Activated T-cell treated with anti-CD3 and anti-CD28 coated beads, Interleukin-2, amount 50 U/mL, for 4 hours (primary cell): ENCODE data around the gene KIAA1671. TPM values are rescaled to one million over a fixed set of nuclear protein-coding genes. Genes with fewer than 3 reads are reported as not detected.

Source experiments
- ATAC-seq, 2 donors: fragments of 200-7000 bp; cut with Tn5 transposase; one replicate each; pipeline ENCODE4 v1.10.0; 2021
- DNase-seq: peaks from one replicate; pipeline ENCODE4 v3.0.0-alpha.2; 2020
- H3K27me3 Mint-ChIP-seq: one replicate; pipeline ENCODE4 v1.8.0; 2021; ENCODE audit warnings: low read depth, mixed read lengths
- H3K36me3 Mint-ChIP-seq: one replicate; pipeline ENCODE4 v1.8.0; 2022; ENCODE audit warnings: mixed read lengths; ENCODE audit not compliant: insufficient read depth
- H3K4me1 Mint-ChIP-seq: one replicate; pipeline ENCODE4 v1.8.0; 2021; ENCODE audit warnings: low read depth, mixed read lengths
- H3K4me3 Mint-ChIP-seq: one replicate; pipeline ENCODE4 v1.8.0; 2021; ENCODE audit warnings: mild to moderate bottlenecking, moderate library complexity, mixed read lengths
- H3K9me3 Mint-ChIP-seq: one replicate; pipeline ENCODE4 v1.8.0; 2021; ENCODE audit warnings: mixed read lengths
- total RNA-seq, 3 donors: library from RNA; stranded (reverse); gene quantifications; one replicate each; pipeline ENCODE4 v1.2.1, GENCODE V29; 2021

KIAA1671 gene
- total RNA-seq, 3 donors from 2014 or later, result 4.0 to 9.7 (median 7.3) TPM

DNA sequence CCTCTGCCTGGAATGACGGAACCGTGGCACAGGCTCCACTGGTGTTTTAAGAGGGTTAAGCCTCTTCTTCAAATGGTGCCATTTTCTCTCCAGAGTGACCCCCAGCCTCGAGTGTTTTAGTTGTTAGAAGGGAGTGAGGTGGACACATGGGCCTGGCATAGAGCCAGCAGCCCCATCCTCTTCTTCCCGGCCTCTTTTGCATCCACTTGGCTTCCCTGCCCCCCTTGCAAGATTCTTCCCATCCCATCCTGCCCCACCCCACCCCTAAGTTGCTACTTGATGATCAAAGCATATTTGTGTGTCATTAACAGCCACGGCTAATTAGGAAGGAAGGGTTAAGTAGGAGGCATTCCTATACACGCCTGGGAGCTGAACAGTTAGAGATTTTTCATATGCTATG is 174.8 kb downstream of the KIAA1671 start:
- Mint-ChIP-seq H3K27me3 (no peaks in the 10 kb centered on the region), H3K4me1 (no peaks in the 10 kb centered on the region), H3K4me3 (no peak overlapping the region), H3K36me3 (no peaks in the 10 kb centered on the region), H3K9me3 (no peaks in the 10 kb centered on the region)
- DNase-seq, result no peak
- ATAC-seq, result no peak

DNA sequence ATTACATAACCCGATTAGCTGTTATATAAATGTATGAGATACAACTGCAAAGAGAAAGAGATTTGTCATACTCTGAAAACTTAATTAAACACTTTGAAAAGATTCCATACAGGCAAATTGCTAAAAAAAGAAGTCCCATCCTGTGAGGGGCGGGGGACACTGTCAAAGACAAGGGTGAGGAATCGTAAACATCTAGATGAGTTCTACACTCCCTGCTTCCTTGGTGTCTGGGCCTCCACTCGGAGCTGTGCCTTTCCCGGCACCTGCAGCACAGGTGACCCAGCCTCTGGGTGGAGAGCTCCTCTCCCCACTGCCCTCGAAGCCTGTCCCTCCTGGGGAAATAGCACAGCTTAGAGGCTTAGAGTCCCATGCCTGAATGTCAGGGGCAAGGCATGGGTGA is 177.9 kb downstream of the KIAA1671 start:
- no peak for ATAC-seq
- Mint-ChIP-seq H3K4me3 (no peak overlapping the region), H3K4me1 (no peaks in the 10 kb centered on the region), H3K27me3 (no peaks in the 10 kb centered on the region), H3K9me3 (no peaks in the 10 kb centered on the region), H3K36me3 (no peaks in the 10 kb centered on the region)
- no peak for DNase-seq

DNA sequence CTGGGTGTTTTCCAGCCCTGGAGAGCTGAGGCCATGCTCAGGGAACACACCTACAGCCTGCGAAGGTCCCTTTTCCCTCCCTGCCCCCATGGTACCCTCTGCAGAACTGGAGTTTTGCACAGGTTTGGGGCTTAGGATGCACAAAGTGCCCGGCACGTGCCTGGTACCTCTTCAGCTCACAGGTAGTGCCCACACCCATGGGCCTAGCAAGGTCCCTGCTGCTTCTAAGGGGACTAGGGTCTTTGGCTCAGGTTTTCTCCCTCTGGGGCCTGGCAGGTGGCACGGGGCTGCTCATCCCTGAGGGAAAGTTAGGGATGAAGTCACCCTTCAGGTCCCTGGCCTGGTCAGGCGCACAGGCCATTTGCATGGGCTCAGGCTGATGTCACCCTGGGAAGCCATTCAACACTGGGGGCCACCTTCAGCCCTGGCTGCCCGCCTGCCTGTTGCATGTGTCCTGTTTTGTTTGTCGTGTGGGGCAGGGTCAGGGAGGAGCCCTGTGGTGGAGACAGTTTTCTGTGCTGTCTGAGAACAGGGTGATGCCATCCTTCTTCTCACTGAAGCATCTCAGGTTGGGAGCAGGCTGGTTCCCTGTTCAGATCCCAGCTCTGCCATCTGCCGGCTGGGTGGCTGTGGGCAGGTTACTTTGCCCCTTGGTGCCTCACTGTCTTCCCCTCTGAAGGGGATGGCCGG is 178.8 kb downstream of the KIAA1671 start:
- no peaks in the 10 kb centered on the region for H3K27me3 Mint-ChIP-seq
- ATAC-seq (no peak), DNase-seq (no peak)
- H3K36me3 Mint-ChIP-seq, result no peaks in the 10 kb centered on the region
- no peak overlapping the region for H3K4me3 Mint-ChIP-seq
- H3K9me3 Mint-ChIP-seq, result no peaks in the 10 kb centered on the region
- H3K4me1 Mint-ChIP-seq, result no peaks in the 10 kb centered on the region

DNA sequence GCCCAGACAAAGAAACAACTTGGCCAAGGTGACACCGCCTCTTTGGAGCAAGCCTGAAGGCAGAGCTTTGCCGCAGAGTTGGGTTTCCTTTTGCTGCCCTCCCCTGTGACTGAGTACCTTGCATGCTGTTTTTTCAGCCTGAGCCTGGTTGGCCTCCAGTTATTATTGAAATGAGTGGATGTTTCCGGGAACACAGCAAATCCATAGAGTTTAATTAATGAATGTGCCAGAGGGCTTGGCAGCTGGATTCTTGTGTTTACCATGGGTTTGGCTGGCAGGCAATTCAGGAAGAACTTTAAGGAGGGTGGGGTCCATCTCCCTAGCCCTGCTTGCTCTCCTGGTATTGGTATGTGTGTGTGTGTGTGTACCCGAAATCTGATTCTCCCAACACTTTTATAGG is 181.5 kb downstream of the KIAA1671 start:
- H3K9me3 Mint-ChIP-seq, result peaks cover 4% of the 10 kb centered on the region
- ATAC-seq (no peak), DNase-seq (no peak)
- no peak overlapping the region for H3K4me3 Mint-ChIP-seq
- peaks cover 6% of the 10 kb centered on the region for H3K36me3 Mint-ChIP-seq
- no peaks in the 10 kb centered on the region for H3K4me1 Mint-ChIP-seq
- no peaks in the 10 kb centered on the region for H3K27me3 Mint-ChIP-seq

DNA sequence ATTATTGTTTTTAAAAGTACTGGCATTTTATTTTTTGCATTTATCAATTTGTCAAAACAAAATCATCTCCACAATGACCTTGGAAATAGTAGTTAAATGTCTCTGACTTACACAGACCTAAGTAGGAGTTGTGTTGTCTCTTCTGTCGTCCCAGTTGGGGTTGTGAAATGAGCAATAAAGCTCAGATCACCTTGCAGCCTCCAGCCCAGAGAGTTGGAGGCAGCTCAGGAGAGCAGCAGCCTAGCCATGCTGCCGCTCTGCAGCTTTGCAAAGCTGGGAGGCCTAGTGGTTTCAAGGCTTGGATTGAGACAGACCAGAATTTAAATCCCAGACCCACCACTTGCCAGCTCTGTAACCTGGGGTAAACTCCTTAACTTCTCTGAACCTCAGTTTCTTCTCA is 181.9 kb downstream of the KIAA1671 start:
- Mint-ChIP-seq H3K36me3 (peaks cover 6% of the 10 kb centered on the region), H3K4me1 (no peaks in the 10 kb centered on the region), H3K27me3 (no peaks in the 10 kb centered on the region), H3K9me3 (peaks cover 4% of the 10 kb centered on the region), H3K4me3 (no peak overlapping the region)
- ATAC-seq (no peak), DNase-seq (no peak)

DNA sequence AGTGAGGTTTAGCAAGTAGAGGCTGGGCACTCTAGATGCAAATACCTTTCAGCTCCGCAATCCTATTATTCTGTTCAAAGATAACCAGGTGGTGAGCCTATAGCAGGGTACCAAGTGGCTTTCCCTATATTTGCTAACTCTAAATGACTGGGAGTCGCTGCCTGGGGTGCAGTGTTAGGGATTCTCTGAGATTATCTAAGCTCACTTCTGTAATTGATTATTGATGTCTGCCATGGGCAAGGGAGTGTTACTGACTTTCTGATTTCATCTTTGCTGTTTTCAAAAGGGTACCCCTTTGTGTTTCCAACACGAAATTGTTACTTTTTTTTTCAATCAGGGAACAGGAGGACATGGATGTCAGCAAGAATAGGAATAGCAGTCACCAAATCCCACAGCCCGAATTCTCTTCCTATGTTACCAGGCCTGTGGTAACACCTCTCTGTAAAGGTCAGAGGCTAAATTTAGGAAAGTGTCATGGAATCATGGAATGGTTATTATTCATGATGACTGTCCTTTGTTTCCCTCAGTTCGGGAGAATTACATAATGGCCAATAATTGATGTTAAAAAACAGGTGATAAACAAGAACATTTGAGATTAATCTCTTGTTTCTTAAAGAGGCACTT is 184.5 kb downstream of the KIAA1671 start:
- DNase-seq, result no peak
- ATAC-seq, result no peak
- Mint-ChIP-seq H3K4me3 (no peak overlapping the region), H3K27me3 (no peaks in the 10 kb centered on the region), H3K36me3 (peaks cover 6% of the 10 kb centered on the region), H3K4me1 (no peaks in the 10 kb centered on the region), H3K9me3 (peaks cover 4% of the 10 kb centered on the region)

DNA sequence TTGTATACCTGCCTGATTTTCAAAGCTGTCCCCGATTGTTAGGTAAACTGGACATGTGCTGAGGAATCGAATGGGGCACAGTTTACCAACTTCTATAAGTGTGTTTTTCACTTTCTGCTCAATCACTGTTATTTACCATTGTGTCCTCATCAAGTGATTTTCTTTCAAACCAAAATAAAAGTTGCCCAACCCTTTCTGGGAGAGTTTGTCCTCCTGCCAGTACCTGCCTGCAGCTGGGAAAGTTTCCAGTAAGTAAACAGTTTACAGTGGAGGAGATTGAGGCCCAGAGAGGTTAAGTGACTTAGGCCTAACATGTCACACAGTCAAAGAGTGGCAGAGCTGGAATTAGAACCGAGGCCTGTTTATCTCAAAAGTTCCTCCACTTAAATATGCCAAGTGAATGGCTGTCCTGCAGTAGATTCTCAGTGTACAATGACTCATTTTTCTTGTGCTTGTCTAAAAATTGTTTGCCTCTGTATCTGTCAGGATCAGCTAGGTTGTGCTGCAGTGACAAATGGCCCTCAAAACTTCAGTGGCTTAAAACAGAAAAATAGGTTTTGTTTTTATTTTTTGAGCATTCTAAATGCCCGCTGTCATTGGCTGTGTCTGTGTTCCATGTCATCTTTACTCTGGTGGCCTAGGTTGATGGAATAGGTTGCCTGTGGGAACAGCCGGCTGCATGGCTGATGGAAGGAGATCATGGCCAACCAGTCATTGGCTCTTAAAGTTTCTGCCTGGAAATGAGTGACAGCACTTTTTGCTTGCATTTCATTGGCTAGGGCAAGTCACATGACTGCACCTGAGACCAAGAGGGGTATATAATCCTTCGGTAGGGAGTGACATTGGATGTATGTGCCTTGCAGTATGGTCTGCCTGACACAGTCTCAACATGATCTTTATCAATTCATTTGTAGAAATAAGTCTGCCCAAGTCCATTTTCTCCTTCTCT is 185.3 kb downstream of the KIAA1671 start:
- Mint-ChIP-seq H3K4me3 (no peak overlapping the region), H3K36me3 (peaks cover 6% of the 10 kb centered on the region)
- no peak for ATAC-seq

DNA sequence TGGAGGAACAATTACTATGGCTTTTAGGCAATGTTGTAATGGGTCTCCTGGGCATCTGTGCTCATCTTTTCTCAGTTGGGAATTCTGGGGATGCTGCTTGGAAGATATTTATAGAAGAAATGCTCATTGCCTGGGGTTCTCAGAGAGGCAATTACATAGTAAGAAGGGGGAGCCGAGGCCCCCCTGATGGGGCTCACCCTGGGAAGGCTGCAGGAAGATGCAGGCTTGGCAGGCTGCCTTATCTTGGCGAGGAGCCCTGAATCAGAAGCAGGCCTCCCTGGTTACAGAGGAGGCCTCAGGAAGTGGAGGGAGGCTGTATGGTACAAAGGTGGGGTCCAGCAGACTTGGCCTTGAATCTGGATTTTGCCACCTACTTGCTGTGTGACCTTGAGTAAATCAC is 186.5 kb downstream of the KIAA1671 start:
- H3K36me3 Mint-ChIP-seq, result peaks cover 6% of the 10 kb centered on the region
- H3K9me3 Mint-ChIP-seq, result peaks cover 4% of the 10 kb centered on the region
- no peak for DNase-seq
- H3K4me1 Mint-ChIP-seq, result no peaks in the 10 kb centered on the region
- H3K27me3 Mint-ChIP-seq, result no peaks in the 10 kb centered on the region
- ATAC-seq, result no peak
- H3K4me3 Mint-ChIP-seq, result no peak overlapping the region

More for the DNA sequence above, 185.3 kb downstream of the KIAA1671 start:
- no peak for DNase-seq
- no peaks in the 10 kb centered on the region for H3K27me3 Mint-ChIP-seq
- peaks cover 4% of the 10 kb centered on the region for H3K9me3 Mint-ChIP-seq
- no peaks in the 10 kb centered on the region for H3K4me1 Mint-ChIP-seq

DNA sequence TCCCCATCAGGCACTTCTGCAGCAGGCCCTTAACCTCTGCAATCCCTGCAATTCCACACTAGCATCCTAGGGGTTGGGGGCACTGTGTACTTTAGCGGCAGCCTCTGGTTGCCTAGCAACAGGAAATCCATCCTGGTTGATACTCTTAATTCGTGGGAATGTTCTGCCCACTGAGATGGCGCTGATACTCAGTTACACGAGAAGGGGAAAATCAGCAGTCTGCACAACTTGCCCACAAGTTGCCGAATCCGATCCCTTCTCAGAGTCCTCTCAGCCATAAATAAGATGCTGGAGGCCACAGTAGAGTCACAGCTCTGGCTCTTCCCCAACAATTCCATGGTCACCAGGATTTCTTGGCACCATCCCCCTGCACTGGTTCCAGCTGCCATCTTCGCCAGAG is 189.6 kb downstream of the KIAA1671 start:
- Mint-ChIP-seq H3K36me3 (peaks cover 4% of the 10 kb centered on the region), H3K9me3 (peaks cover 4% of the 10 kb centered on the region), H3K4me1 (no peaks in the 10 kb centered on the region), H3K27me3 (no peaks in the 10 kb centered on the region), H3K4me3 (no peak overlapping the region)
- ATAC-seq (no peak), DNase-seq (no peak)

DNA sequence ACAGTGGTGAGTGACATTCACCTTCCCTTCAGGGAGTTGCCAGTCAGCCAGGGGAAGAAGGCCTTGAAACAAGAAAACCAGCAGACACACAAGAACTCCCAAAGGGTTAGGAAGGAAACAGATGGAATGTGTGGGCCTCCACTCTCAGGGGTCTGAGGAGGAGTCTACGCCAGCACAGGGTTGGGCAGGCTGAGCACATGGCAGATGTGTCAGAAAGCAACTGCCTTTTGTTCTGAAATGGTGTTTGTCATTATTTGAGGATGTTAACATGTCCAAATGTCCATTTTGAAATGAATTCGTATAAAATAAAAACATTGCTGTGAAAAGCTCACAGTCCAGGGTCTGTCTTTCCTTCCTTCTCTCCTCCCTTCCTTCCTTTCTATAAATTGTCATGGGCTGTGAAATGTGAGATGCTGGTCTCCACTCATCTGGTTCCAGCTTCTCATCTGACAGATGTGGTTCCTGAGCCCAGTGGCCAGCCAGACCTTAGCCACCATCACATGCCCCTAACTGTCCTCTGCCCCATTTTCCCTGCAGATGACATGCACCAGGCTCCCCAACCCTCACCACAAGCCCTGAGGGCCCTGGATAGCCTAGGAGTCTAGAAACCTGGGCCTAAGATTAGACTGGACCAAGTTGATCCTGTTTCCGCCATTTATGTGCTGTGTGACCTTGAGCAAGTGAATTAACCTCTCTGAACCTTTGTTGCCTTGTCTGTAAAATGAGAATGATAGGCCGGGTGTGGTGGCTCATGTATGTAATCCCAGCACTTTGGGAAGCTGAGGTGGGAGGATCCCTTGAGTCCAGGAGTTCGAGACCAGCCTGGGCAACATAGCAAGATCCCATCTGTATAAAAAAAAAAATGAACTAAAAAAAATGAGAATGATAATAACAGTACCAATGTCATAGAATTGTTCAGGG is 190.9 kb downstream of the KIAA1671 start:
- Mint-ChIP-seq H3K27me3 (no peaks in the 10 kb centered on the region), H3K4me1 (no peaks in the 10 kb centered on the region), H3K36me3 (no peaks in the 10 kb centered on the region), H3K9me3 (no peaks in the 10 kb centered on the region), H3K4me3 (no peak overlapping the region)
- ATAC-seq (no peak), DNase-seq (no peak)

DNA sequence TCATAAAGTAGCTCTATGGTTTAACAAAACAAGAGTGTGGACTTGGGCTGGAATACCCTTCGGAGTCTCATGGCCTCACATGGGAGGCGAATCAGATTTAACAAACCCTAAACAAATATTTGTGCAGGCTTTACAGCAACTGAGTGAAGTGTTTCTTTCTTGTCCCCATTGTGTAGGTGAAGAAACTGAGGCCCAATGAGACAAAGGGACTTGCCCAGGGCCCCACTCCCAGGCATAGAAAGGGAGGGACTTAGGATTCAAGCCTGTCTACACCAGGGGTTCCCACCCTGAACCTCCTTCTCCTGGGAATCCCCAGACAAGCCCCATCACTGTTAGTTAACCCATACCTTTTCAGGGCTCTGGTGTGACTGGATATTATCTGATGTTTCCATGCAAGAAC is 192.0 kb downstream of the KIAA1671 start:
- H3K4me1 Mint-ChIP-seq, result no peaks in the 10 kb centered on the region
- no peak overlapping the region for H3K4me3 Mint-ChIP-seq
- no peaks in the 10 kb centered on the region for H3K36me3 Mint-ChIP-seq
- no peak for ATAC-seq
- H3K9me3 Mint-ChIP-seq, result no peaks in the 10 kb centered on the region
- DNase-seq, result no peak
- H3K27me3 Mint-ChIP-seq, result no peaks in the 10 kb centered on the region

DNA sequence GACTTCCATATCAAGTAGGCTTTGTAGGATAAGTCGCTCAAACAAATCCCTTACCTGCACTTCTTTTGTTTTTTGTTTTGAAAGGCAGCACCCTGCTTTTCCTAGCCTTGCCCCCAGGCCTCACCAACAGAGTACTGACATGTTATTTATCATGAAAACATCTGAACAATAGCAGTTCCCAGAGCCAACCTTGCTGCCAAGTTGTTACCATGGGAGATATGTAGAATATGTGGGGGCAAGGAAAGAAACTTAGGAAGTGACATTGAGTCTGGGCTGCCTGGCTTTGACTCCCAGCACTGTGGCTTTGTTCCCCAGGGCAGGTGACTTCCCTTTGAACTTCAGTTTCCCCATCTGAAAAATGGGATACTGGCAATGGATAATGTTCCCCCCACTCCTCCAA is 193.8 kb downstream of the KIAA1671 start:
- ATAC-seq, result no peak

DNA sequence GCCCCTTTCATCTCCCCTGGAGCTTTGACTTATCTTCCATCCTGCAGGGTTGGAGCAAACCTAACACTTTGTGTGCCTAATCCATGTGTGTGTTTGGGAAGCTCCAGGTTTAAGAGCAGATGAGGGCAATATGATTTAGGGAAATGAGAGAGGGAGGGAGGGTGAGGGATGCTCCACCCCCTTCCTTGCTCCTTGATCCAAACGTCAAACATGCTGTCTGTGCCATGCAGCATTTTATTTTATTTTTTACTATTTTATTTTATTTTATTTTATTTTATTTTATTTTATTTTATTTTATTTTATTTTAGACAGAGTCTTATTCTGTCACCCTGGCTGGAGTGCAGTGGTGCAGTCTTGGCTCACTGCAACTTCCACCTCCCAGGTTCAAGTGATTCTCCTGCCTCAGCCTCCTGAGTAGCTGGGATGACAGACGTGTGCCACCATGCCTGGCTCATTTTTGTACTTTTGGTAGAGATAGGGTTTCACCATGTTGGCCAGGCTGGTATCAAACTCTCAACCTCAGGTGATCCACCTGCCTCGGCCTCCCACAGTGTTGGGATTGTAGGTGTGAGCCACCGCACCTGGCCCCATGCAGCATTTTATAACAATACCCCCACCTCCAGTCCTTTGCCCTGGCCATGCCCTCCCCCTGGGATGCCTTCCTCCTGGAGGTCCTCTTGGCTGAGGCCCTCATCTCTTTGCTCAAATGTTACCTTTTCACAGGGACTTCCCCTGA is 194.6 kb downstream of the KIAA1671 start:
- Mint-ChIP-seq H3K4me3 (no peak overlapping the region), H3K27me3 (no peaks in the 10 kb centered on the region), H3K4me1 (no peaks in the 10 kb centered on the region), H3K36me3 (no peaks in the 10 kb centered on the region), H3K9me3 (no peaks in the 10 kb centered on the region)
- ATAC-seq (no peak), DNase-seq (no peak)

More for the DNA sequence above, 193.8 kb downstream of the KIAA1671 start:
- H3K4me3 Mint-ChIP-seq, result no peak overlapping the region
- H3K9me3 Mint-ChIP-seq, result no peaks in the 10 kb centered on the region
- H3K36me3 Mint-ChIP-seq, result no peaks in the 10 kb centered on the region
- no peaks in the 10 kb centered on the region for H3K27me3 Mint-ChIP-seq
- no peaks in the 10 kb centered on the region for H3K4me1 Mint-ChIP-seq
- no peak for DNase-seq
